Ecto neural progenitor cell (in vitro differentiated cells): Measurements from ENCODE around the gene MAP2K6.

Source experiments
- DNase-seq: peaks from one replicate; pipeline ENCODE4 v3.0.0-alpha.2; 2018; ENCODE audit warnings: low spot score

MAP2K6 gene

DNA sequence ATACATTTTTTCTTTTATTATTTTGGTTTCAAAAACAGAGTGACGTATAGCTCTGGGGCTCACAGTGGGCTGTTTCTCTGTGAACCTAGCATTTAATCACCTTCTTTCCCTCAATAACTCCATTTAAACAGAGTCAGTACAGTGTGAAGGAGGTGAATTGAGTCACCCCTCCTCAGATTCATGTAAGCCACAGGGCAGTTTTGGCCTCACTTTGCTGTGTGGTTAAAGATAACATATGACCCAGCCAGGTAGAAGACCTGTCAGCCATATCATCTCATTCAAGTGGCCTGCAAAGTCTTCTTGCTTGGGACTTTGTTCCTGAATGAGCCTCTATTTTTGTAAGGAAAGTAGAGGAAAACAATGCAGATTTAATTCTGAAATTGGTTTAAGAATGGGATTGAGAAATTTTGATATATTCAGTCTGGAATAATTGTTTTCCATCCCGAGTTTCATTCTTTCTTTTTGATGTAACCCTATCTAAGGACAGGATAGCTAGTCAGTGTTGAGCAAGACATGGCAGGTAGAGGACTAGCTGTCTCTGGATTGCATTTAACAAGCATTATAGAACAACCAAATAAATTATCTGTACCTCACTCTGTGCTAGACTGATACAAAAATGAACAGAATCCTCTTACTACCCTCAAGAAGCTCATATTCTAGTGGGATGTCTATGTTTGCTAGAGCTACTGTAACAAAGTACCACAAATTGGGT lies 13.1 kb downstream of the MAP2K6 start:
- no peak for DNase-seq

DNA sequence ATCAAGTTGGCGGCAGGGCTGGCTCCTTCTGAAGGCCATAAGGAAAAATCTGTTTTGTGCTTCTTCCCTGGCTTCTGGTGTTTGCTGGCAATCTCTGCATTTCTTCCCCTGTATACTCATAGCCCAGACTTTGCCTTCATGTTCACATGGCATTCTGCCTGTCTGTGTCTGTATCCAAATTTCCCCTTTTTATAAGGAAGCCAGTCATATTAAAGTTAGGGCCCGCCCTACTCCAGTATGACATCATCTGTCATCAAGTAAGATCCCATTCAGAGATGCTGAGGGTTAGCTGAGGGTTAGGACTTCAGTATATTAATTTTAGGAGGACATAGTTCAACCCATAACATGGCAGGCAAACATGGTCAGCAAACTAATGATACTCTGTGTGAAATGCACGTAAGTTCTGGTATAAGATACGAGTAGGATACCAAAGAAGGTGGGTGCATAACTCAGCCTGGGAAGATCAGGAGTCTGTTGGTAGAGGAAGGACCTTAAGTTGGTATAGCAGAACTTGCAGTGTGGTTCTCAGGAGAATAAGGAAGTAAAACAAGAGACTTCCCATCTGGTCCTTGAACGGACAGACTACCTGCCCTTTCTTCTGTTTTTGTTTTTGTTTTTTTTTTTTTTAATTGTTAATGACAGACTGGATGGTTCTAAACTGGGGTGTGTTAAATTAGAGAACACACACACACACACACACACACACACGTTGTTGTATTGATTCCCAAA lies 13.9 kb downstream of the MAP2K6 start:
- no peak for DNase-seq

DNA sequence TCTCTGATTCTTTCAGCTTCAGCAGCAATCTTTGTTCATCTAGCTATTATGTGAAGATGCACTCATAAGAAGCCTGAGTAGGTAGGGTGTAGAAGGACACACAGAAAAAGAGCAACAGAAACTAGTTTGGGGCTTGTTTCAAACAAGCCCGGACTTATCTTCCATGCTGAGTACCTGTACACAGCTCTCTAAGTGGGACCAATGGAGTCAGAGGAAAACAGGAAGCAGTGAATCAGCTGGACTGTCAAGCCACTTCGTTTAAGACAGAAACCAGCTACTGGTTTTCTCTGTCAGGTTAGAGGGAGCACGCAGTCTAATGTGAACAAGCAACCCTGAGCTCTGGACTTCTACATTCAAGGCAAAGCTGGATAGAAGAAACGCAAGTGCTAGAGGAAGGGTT lies 16.0 kb downstream of the MAP2K6 start:
- DNase-seq = no peak

DNA sequence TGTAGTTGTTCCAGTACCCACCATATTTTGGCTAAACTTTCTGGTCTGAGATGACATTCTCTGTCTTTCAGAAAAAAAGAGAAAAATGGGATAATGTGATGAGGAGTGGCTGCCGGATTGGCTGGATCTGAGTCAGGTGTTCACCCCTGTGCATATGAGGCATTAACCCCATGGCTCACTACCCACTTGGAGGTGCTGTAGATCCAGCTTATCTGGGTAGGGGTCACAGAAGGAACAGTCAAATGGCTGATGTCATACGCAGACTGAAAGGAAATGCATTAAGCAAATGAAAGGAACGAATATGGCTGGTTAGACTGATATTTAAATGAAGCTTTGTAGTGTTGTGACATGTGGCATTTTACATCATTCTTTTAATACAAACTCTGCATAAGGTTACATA lies 17.3 kb downstream of the MAP2K6 start:
- no peak for DNase-seq

DNA sequence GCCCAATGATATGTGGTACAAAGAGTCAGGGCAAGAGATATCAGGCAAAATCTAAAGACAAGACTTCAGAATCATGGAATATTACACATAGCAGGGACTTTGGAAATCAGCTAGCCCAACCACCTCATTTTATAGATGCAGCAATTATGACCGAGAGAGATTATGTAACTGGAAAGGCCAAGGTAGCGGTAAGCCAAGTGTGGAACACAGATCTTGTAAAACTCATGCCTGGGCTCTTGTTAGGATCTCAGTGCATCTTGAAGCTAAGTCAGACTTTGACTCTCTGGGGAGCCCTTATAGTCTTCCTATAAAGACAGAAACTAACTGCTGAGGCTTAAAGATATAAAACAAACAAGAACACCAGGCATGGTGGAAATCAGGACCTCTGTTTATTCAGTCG lies 18.6 kb downstream of the MAP2K6 start:
- DNase-seq = no peak

DNA sequence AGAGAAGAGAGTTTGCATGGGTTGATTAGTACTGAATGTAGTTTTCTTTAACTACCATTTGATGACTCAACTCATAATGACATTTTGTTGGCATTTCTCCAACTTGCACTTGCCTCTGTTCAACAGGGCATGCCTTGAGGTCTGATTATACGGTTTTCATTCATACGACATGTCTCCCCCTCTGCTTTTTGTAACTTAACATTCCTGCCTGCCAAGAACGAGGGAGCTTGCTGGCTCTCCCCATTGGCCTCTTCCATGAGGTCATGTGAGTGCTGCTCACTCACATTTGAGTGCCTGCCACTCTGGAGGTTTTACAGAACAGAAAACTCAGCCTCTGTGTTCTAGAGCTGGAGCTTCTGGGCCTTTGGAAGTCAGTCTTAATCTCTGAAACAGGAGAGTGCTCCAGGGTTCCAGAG lies 19.7 kb downstream of the MAP2K6 start:
- DNase-seq = no peak

DNA sequence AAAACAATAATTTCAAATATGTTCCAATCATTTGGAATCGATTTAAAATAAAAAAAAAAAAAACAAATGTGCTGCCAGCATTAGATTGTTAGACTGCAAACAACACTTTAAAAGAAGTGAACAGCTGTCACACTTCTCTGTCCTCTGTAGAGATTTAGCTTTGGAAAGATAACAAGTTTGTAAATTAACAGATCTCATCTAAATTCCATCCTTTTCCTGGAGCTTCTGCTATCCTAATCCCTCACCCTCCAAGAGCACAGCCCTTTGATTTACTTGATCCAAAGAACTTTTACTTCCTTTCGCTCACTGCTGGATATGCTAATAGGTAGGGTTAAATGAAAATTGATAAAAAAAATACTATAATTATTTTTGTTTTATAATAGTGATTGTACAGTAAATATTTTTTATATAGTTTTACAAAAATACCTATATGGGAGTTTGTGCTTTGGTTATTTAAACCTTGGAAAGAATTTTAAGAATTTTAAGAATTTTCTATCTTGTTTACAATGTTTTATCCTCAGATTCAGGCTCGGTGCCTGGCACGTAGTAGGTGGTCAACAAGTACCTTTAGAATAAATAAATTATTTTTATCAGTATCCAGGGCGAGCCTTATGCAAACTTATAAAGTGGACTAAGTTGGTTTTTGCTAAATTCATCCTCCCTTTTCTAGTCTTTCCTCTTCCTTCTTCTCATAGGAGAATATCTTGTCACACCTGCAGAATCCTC lies 21.6 kb downstream of the MAP2K6 start:
- DNase-seq = no peak

DNA sequence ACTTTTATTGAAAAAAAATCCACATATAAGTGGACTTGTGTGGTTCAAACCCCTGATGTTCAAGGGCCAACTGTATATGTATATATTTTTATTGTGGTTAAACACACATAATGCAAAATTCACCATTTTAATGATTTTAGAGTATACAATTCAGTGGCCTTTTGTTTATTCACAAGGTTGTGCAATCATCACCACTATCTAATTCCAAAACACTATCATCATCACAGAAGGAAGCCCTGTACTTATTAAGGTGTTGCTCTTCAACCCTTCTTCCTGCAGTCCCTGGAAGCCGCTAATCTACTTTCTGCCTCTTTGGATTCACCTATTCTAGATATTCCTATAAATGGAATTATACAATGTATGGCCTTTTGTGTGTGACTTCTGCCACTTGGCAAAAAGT lies 23.0 kb downstream of the MAP2K6 start:
- no peak for DNase-seq

DNA sequence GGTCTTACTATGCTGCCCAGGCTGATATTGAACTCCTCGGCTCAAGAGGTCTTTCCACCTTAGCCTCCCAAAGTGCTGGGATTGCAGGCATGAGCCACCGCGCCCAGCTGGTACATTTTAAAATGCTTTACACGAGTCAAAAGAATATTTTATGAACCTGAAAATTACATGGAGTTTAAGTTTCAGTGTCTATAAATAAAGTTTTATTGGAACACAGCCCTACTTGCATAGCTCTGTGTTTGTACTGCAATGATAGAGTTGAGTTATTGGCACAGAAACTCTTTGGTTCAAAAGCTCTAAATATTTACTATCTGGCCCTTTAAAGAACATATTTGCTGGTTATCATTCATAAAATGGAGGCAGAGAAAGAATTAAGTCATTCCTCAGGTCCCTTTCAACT lies 24.3 kb downstream of the MAP2K6 start:
- no peak for DNase-seq

DNA sequence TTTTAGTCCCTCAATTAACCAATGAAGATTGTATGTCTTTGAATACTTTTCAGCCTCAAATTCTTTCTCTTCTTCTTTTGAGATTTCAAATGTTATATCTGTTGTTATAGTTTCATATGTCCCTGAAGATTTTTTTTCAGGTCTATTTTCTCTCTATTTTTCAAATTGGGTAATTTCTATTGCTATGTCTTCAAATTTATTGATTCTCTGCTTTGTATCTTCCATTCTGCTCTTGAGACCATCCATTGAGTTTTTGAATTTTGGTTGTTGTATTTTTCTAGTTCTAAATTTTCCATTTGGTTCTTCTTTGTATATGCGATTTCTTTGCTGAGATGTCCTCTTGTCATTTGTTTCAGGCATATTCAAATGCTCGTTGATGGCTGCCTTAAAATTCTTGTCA lies 26.7 kb downstream of the MAP2K6 start:
- no peak for DNase-seq

DNA sequence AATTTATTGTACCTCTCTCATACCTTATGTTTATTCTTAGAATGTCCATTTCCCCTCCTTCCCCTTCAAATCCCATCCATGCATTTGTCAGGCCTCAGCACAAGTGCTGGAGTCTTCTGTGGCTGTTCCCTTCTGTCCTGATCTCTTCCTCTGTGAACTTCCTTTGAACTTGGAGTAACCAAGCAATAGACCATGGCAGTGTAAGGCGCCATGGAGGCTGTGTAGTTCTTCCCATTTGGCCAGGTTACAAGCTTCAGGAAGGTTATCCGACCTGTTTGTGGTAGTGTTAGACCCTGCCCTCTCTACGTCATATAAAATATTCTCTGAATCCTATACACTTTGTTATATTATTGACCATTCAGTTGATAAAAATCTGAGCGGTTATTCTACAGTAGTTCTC lies 28.6 kb downstream of the MAP2K6 start:
- DNase-seq = no peak

DNA sequence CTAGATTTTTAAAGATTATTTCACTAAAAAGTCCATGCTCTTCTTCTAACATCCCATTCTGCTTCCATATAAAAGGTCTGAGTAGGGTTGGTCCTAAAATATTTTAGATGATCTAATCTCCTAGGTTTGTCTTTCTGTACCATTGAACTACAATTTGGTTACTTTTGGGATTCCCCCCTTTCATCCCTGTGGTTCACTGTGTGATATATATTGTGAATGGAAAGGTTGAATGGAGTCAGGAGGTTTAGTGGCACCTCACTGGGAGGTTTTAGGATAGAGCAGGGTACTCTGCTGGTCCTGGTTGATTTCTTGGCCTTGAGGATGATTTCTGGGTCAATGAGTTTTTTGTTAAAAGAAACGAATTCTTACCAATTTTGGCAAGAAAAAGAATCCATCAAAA lies 29.5 kb downstream of the MAP2K6 start:
- DNase-seq = no peak

DNA sequence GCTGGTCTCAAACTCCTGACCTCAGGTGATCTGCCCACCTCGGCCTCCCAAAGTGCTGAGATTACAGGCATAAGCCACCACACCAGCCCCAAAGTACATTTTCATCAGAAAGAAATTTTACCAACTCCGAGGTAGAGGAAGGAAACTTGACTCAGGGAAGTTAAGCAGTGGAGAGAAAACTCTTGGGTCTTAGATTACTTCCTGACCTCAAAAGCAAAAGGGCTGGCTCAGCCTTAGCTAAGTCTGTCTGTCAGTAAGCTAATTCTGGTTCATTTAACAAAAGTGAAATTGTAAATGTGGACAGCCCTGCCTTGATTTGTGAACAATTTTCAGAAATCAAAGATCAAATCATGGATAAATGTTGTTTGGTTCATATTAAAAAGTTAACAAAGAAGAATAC lies 30.6 kb downstream of the MAP2K6 start:
- DNase-seq = peak; percentile 3

DNA sequence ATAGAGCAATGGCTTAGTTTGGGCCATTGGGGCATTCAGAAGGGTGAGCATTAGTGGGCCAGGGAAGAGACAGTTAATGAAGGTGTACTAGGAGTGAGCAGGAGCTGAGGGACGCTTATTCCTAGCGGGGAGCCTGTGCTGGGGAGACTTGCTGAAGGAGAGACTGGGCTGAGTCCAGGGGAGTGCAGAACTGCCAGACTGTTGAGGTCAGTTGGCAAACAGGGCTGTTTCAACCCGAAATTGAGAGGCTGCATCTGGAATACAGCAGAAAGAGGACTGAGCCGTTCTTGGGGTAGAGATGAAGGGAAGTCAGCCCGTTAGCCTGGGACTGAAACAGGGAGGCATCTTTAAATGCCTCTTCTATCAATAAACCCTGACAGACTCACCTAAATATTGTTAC lies 33.2 kb downstream of the MAP2K6 start:
- DNase-seq = no peak

DNA sequence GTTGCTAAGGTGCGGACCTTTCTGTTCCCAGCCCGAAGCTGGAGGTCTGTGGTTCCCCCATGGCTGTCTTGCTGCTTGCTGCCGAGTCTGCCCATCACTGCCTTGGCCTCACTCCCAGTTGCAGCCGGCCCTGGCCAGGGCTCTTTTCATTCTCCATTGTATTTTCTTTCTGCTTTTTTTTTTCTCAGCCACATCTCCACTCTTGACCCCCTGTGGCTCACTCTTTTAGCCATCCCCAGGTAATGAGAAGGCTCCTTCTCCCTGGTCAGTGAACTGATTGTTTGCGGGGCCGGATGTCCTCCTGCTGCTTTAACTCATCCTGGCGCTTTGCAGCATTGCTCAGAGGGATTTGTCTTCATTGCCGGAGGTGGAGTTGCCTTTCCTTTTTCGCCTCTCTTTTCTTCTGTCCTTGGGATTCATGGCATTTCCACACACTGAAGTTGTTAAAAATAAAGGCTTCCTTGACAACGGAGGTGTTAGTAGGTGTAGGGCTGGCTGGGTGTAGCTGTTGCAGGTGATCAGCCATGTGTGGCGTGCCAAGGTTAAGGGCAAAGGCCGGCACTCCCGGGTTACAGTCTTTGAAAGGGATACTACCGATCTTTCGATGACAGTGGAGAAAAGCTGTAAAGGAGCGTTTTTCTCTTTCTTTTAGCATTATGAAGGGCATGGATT lies 34.1 kb downstream of the MAP2K6 start:
- DNase-seq = peak; percentile 62

DNA sequence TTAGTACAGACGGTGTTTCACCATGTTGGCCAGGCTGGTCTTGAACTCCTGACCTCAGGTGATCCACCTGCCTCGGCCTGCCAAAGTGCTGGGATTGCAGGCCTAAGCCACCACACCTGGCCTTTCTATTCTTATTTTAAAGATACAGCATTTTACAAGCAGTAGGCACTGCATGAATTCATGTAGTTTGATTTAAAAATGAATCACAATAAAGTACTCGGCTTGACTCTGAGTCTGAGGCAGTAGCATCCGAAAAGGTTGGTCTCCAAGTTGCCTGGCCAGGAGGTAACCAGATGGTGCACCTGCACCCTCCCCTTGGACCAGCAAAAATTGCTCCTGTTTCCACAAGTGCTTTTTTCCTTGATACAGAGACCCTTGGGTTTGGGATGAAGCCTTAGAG lies 35.6 kb downstream of the MAP2K6 start:
- peak; percentile 32 for DNase-seq

DNA sequence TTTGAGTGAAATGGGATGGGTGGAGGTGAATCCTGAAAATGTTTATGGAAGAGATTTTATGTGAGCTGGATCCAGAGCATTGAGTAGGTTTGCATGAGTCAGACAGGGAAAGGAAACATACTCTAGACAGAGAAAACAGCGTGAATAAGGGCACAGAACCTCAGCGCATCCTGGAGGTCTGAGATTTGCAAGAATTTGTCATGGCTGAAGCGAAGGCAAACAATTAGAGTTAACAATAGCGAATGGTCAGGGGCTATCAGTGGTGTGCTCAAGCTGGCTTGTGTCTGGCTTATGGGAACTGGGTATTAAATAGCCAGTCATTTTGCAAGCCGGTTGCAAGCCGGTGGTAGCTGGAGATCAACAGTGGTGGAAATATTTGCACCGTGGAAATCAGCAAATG lies 36.4 kb downstream of the MAP2K6 start:
- DNase-seq = peak; percentile 54

DNA sequence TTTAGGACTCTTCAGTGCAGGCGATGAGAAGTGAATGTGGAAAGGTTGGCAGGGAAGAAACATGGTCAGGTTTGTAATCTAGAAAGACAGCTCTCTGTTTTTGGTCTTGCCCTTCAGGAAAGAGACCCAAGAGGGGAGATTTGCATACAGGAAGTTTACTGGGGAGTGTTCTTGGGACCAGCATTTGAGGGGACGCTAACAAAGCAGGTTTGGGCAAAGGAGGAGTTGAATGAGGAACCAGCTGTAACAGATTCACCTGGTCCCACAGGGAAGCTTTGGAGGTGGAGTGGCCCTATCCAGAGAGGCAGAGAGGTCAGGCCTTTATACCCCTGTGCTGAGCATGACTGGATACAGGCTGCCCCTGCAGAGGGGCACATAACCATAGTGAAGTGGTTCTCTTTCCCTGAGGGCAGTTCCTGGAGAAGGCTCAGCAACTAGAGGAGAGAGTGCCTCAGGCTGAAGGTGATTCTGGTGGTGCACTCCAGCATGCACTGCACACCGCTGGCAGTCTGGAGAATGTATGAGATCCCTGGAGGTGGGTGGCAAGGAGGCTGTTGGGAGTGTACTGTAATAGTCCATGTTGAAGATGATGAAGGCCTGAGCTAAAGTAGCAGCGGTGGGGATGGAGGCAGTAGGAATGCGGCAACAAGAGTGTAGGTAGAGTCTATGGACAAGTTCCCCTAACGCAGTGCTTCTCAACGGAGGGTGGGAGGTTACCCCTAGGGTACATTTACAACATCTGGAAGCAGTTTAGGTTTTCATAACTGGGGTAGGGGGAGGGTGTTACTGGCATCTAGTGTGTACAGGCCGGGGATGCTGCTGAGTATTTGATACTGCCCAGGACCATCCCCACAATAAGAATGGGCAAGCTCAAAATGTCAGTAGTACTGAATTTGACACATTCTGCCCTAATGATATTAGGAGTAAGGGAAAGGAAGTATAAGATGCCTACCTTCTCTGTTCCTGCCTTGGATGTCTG lies 37.2 kb downstream of the MAP2K6 start:
- DNase-seq = peak; percentile 47

DNA sequence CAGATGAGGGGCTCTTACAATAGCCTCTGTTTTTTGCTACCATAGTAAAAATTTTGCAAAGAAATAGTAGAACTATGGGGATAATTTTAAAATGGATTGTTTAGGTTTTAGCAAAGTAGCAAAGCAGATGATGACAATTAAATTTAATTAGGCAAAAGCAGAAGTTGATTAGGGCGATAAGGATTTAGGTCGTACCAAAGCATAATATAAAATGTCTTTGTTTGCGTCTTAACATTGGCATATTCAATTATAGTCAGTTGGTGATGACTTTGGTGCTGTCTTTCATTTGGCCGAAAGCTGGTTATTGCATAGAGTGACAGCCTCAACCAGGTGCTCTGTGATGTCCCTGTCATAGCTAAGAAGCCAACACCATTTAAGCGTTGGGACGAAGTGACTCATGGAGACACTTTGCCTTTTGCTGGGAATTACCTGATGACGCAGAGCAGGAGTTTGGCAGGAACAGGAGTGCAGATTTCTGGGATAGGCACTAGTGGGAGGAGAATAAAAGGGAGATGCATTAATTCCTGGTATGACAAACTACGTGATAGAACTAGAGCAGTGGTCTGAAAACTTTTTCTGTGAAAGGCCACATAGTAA lies 38.3 kb downstream of the MAP2K6 start:
- no peak for DNase-seq

DNA sequence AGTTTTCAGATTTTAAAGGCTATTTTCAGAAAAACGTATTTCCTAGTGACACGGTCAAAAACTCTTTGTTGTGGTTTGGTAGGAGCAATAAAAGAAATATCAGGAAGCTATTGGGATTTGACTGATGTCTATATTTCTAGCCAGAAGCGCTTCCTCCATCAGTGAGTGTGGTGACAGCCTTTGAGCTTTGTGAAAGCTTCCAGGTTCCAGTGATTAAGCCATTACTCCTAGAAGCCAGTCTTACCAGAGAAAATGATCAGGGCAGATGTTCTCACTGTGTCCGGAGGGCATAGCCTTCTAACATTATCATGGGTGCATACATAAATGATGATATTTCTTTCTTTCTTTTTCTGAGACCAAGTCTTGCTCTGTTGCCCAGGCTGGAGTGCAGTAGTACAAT lies 39.6 kb downstream of the MAP2K6 start:
- DNase-seq = no peak

DNA sequence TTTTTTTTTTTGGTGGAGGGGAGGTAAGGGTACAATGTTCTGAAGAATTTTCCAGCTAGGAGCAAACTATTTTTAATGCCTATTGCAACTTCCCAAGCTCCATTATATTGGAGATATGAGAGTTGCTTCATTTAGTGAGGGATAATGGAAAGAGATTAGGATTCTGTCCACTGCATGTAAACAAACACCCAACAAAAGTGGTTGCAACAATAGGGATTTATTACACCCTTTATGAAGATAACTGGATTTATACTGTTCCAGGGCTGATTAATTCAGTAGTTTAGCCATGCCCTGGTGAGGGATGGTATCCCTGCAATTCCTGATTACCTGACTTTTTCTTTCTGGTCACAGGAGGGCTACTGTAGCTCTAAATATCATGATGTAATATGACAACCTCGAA lies 40.5 kb downstream of the MAP2K6 start:
- DNase-seq = no peak
